Stimulated activated naive CD4-positive, alpha-beta T cell treated with Interleukin-2 at 50 U/mL for 16 hours (primary cell): ENCODE results near the gene LRRC7.

Experiments used
- DNase-seq: peaks from one replicate; lab custom pipeline; 2025; lab: John Stamatoyannopoulos, UW

The LRRC7 gene

GRCh38 chr1:69976896-69977295, 409.2 kb downstream of the LRRC7 start:
- DNase-seq = no peak

DNA sequence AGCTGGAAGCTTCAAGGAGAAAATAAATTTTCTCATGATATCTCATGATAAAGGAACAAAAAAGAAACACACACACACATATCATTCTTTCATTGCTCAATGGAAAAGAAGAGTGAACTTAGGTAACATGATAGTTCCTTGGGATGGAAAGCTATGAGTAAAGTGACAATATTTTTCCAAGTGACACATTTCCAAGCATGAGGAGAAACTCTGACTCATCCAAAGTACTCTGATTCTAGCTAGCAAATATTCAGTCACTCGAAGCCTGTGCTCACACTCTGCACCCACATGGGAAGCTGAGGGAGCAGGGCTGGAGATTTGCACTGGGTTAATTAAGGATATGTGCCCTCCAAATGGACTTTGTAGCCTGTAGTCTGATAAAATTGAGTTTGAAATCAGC, 415.3 kb downstream of the LRRC7 start:
- DNase-seq = no peak

- no peak for DNase-seq
Measured at GRCh38 chr1:69985376-69985775, 417.7 kb downstream of the LRRC7 start.

DNA sequence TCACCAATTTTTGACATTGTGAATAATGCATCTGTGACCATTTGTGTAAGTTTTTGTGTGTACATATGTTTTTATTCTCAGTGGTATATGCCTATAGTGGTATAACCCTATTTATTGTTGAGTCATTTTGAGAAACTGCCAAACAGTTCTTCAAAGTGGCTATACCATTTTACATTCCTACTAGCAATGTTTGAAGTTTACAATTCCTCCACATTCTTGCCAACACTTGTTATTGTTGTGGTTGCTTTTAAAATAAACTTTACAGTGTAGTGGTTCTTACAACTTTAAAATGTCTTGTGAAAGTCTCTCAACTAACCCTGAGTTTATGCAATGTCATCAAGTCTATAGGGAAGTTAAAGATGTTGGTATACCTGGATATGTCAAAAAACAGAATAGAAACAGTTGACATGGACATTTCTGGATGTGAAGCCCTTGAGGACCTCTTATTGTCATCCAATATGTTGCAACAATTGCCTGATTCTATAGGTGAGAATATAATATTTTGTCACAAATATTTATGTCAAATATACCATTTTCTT, 418.2 kb downstream of the LRRC7 start:
- DNase-seq = no peak

DNA sequence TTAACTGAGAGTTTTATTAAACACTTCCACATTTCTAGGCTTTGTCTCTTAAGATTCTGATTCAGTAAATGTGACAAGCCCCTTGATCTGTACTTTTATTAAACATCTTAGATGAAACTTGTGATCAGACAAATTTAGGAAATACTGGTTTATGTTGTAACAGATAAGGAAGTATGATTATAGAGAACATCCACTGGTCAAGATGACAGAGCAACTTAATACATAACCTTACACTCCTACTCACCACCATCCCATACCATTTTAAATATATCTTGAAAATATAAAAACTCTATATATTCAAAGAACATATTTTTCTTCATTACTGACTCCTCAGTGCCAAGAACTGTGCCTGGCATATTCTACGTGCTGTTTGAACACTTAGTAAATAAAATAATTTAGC, 420.2 kb downstream of the LRRC7 start:
- DNase-seq = no peak

DNA sequence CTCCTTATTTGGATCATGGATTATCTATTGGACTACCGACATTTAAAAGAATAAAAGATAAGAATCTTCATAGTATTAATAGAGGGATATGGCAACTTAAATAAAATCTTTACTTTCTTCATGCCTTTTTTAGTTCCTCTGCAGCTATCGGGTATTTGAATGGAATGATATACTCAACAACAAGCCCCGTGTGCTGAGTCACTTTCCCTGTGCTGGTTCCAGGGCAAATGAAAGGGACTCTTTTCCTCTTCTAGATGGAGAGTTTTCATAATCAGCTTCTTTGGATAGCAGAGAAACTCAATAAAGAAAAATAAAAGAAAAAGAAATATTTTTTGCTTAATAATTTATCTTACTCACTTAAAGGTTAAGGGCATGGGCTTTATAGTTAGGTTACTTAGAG, 423.9 kb downstream of the LRRC7 start:
- no peak for DNase-seq

DNA sequence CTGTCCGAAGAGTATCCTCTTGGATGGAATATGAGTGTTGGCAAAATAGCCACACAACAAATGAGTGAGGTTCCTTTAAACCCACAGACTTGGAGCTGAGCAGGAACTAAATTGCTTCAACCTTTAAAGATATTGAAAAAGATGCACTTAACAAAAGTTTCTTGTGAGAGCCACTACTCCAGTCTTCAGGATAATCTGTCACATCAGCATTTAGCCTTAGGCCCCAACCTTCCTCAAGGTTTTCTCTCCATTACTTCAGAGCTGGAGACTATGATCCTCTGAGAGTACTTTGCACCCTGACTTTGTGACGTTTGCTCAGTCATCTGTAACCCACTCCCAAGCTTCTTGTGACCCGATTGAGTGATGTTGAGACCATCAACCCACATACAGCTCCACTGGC, 424.9 kb downstream of the LRRC7 start:
- no peak for DNase-seq

DNA sequence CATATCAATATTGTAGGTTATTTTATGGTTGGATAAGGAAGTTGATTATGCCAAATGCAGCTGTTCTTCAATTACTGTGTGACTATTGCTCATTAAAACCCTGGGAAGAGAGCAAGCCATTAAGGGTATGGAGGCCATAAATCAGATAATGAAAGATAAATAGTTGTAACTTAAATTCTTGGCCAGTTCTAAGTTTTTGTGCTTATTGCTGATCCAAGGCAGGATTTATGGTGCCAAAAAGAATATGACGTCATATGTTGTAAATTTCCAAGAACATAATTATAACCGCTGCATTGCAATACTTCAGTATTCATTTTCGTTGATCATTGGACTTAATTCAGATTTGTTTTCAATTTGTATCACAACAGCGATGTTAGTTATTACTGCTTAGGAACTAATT, 426.1 kb downstream of the LRRC7 start:
- DNase-seq = no peak

DNA sequence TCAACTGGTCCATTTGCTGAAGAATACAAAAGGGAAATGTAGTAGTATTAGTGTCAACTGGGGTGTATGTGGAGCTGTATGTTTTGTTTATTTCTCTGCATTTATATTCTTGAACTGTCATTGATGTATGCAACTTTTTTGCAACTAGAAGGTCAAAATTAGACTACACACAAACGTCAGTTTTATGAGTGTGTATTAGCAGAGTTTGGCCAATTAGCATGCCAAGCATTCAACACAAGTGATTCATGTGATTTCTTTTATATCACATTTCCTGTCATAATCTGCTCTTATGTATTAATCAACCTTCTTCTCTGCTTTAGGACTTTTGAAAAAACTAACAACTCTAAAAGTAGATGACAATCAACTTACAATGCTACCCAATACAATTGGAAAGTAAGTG, 426.5 kb downstream of the LRRC7 start:
- no peak for DNase-seq

- DNase-seq = no peak
Measured at GRCh38 chr1:69998847-69999246, 431.1 kb downstream of the LRRC7 start.

GRCh38 chr1:70003211-70003908, 435.6 kb downstream of the LRRC7 start:
- DNase-seq = no peak

GRCh38 chr1:70005386-70006034, 437.8 kb downstream of the LRRC7 start:
- no peak for DNase-seq

- DNase-seq = no peak
Measured at GRCh38 chr1:70008660-70009059, 440.9 kb downstream of the LRRC7 start.

- no peak for DNase-seq
Measured at GRCh38 chr1:70017770-70018169, 450.0 kb downstream of the LRRC7 start.

DNA sequence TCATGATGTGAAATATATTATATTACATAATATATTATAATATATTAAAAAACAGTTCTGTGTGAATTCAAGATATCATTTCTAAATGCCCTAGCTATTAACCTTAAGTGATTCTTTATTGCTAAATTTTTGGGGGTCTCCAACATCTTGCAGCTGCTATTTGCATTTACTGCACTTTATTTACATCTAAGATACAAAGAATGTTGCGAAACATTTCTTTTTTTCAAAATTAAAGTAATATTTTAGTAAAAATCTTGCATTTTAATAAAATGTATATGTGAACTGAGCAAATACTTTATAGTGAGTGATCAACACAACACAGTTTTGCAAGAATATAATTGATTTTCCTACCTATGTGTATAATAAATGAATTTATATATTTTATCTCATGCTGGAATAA, 456.6 kb downstream of the LRRC7 start:
- DNase-seq = no peak

- DNase-seq = no peak
Measured at GRCh38 chr1:70025052-70025451, 457.3 kb downstream of the LRRC7 start.

DNA sequence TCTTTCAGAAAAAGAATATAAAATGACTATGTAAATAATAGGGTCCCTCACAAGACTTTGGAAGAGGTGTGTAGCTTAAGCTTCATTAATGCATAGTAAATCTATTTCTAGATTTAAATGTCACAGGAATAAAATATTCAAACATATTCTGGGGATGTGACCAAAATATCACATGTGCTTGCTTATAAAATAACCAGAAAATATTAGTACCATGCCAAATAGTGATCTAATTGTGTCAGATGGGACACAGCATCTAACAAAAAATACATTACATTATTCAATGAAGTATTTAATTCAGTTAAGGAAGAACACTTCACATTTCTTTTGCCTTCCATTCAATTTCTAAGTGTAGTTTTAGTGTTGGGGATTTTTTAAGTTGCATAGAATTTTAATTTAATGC, 458.1 kb downstream of the LRRC7 start:
- no peak for DNase-seq

GRCh38 chr1:70033266-70033873, 465.6 kb downstream of the LRRC7 start:
- no peak for DNase-seq

- no peak for DNase-seq
Measured at GRCh38 chr1:70033936-70034335, 466.2 kb downstream of the LRRC7 start.

DNA sequence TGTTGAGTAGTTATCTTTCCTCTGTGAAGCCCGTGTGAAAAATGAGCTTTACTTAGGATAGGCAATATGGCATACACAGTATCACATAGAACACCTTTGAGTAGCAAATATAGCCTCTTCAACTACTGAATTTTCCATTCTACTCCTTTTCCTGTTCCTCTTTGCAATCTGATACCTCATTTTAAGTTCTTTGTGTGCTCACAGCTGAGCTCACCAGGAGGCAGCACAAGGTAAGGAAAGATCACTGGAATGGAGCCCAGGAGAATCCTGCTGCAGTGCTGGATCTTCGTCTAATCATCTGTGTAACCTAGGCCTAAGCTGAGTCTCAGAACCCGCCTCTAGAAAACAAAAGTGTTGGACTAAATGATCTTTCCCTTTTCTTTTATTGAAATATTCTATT, 466.7 kb downstream of the LRRC7 start:
- no peak for DNase-seq

GRCh38 chr1:70038025-70038424, 470.3 kb downstream of the LRRC7 start:
- no peak for DNase-seq

DNA sequence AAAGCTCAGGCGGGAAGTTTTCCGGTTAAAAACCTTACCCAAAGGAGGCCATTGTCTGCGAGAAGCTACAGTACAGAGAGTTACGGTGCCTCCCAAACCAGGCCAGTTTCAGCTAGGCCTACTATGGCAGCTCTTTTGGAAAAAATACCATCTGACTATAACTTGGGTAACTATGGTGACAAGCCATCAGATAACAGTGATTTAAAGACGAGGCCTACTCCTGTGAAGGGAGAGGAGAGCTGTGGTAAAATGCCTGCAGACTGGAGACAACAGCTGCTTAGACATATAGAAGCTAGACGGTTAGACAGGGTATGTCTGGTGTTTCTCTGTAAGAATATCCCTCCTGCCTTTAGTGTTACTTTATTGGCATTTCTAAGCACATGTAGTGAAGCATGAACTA, 471.8 kb downstream of the LRRC7 start:
- no peak for DNase-seq

- no peak for DNase-seq
Measured at GRCh38 chr1:70041317-70042045, 473.8 kb downstream of the LRRC7 start.
